Nephron progenitor cell (in vitro differentiated cells): ENCODE data around the gene RHOH.

Experiments
- DNase-seq: peaks from one replicate; pipeline ENCODE4 v3.0.0; 2021
- H3K27ac Mint-ChIP-seq: 2 replicates; pipeline ENCODE4 v1.8.0; 2021; ENCODE audit warnings: mild to moderate bottlenecking, moderate library complexity, mixed read lengths
- H3K27me3 Mint-ChIP-seq: 2 replicates; pipeline ENCODE4 v1.8.0; 2021; ENCODE audit warnings: mild to moderate bottlenecking, low read depth, mixed read lengths; ENCODE audit not compliant: poor library complexity
- H3K36me3 Mint-ChIP-seq: 2 replicates; pipeline ENCODE4 v1.8.0; 2021; ENCODE audit warnings: low read depth, mixed read lengths
- H3K4me1 Mint-ChIP-seq: 2 replicates; pipeline ENCODE4 v1.8.0; 2021; ENCODE audit warnings: mixed read lengths
- H3K4me3 Mint-ChIP-seq: 2 replicates; pipeline ENCODE4 v1.8.0; 2021; ENCODE audit warnings: mild to moderate bottlenecking, moderate library complexity, mixed read lengths
- H3K9me3 Mint-ChIP-seq: 2 replicates; pipeline ENCODE4 v1.8.0; 2021; ENCODE audit warnings: mild to moderate bottlenecking, moderate library complexity, mixed read lengths
- TF ChIP-seq, protein P1 (sequence below): fragments of 200-600 bp; sonication (generic); IDR thresholded peaks from 2 replicates; pipeline ENCODE4 v1.5.0; 2021; ENCODE audit warnings: antibody characterized with exemption

RHOH gene

DNA sequence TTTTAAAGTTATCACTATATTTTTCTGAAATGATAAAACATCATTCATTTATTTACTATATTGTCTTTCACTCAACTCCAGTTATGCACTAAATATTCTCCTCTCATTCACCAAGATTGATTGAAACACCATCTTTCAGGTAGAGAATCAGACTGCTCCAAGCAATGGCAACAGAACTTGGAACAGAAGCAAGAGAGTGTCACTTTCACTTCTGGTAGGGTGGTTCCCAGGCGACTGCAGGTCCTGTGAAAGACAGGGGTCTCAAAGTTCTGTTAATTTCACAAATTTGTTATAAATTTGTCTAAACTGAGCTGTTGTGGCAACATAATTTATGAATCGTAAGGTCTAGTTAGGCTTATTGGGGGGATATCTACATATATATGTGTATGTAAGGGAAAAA, 47.8 kb downstream of the RHOH start:
- Mint-ChIP-seq H3K9me3 (no peaks in the 10 kb centered on the region), H3K27ac (no peak overlapping the region), H3K4me3 (no peak overlapping the region)

DNA sequence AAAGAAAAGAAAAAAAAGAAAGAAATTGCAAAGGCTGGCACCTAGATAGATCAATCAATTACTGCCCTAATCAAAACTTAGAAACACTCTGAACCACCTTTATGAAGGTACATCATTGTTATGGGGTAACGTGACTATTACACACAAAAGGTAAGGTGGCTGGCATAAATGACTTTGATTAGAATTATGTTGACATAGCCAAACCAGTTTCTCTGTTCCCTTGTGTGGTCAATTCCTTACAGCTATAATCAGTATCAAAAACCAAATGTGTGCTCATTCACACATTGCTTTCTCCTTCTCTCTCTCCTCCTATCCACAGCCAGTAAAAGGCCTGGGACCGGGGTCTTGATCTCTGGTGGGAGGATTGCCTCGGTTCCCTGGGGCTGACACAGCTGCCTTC, 48.7 kb downstream of the RHOH start:
- Mint-ChIP-seq H3K9me3 (peaks cover under 1% of the 10 kb centered on the region), H3K36me3 (peaks cover 11% of the 10 kb centered on the region), H3K4me3 (no peak overlapping the region), H3K27ac (no peak overlapping the region), H3K27me3 (no peaks in the 10 kb centered on the region), H3K4me1 (peaks cover 13% of the 10 kb centered on the region)
- TF ChIP-seq, protein P1, sequence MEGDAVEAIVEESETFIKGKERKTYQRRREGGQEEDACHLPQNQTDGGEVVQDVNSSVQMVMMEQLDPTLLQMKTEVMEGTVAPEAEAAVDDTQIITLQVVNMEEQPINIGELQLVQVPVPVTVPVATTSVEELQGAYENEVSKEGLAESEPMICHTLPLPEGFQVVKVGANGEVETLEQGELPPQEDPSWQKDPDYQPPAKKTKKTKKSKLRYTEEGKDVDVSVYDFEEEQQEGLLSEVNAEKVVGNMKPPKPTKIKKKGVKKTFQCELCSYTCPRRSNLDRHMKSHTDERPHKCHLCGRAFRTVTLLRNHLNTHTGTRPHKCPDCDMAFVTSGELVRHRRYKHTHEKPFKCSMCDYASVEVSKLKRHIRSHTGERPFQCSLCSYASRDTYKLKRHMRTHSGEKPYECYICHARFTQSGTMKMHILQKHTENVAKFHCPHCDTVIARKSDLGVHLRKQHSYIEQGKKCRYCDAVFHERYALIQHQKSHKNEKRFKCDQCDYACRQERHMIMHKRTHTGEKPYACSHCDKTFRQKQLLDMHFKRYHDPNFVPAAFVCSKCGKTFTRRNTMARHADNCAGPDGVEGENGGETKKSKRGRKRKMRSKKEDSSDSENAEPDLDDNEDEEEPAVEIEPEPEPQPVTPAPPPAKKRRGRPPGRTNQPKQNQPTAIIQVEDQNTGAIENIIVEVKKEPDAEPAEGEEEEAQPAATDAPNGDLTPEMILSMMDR, result no peak
- no peak for DNase-seq

More for the DNA sequence above, 47.8 kb downstream of the RHOH start:
- Mint-ChIP-seq H3K4me1 (peaks cover 13% of the 10 kb centered on the region), H3K36me3 (peaks cover 11% of the 10 kb centered on the region), H3K27me3 (no peaks in the 10 kb centered on the region)
- no peak for DNase-seq
- TF ChIP-seq, protein P1, result no peak

DNA sequence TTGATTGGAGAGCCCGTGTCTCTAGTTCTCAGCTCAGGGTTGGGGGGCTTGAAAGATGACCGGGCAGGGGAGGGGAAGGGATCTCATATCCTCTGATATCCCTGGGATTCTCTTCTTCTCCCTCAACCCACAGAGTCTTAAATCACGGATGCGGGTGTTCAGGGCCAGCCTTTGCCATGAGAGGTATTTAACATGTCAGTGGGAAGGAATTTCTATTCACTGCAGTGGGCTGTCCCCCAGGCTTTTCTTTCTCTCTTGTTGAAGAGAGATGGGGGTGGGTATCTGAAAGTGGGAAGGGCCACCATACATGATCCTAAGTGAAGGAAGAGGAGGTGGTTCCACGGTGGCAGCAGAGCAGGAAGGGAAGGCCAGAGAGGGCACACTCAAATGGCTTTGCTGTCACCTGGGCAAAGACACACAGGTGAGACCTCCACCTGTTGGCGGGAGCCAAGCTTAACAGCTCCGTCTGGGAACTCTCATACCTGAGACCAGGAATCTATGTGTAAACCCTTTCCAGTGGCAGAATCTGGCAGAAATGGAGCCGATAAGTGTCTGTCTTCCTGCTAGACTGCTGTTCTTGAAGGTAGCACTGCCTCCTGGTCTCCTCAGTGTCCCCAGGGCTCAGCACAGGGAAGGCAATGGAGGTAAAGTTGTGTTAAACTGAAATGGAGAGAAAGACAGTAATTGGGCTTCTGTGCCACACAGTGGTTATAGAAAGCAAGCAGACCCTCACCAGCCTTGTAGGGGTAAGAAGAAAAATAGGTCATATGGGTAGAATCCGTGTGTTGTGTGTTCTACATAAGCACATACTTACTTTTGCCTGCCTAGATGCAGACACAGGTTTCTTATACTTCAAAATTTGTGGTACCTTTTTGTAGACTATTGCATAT, 49.4 kb downstream of the RHOH start:
- peaks cover 13% of the 10 kb centered on the region for H3K4me1 Mint-ChIP-seq
- H3K36me3 Mint-ChIP-seq, result peaks cover 11% of the 10 kb centered on the region
- no peak overlapping the region for H3K4me3 Mint-ChIP-seq
- H3K27me3 Mint-ChIP-seq, result no peaks in the 10 kb centered on the region
- TF ChIP-seq, protein P1, result no peak
- peaks cover 4% of the 10 kb centered on the region for H3K9me3 Mint-ChIP-seq
- no peak overlapping the region for H3K27ac Mint-ChIP-seq
- no peak for DNase-seq

DNA sequence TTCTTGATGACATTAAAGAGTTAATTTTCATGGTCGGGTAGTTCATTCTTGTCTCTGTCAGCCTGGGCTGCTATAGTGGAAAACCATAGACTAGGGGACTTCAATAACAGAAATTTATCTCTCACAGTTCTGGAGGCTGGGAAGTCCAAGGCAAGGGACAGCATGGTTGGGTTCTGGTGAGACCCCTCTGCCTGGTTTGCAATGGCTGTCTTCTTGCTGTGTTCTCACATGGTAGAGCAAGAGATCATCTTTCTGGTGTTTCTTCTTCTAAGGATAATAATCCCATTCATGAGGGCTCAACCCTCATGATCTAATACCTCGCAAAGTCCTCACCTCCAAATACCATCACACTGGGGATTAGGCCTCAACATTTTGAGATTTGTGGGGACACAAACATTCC, 50.1 kb downstream of the RHOH start:
- Mint-ChIP-seq H3K9me3 (peaks cover 11% of the 10 kb centered on the region), H3K27ac (no peak overlapping the region), H3K4me1 (peaks cover 13% of the 10 kb centered on the region), H3K36me3 (peaks cover 11% of the 10 kb centered on the region), H3K27me3 (no peaks in the 10 kb centered on the region), H3K4me3 (no peak overlapping the region)
- TF ChIP-seq, protein P1, result no peak
- DNase-seq, result no peak

DNA sequence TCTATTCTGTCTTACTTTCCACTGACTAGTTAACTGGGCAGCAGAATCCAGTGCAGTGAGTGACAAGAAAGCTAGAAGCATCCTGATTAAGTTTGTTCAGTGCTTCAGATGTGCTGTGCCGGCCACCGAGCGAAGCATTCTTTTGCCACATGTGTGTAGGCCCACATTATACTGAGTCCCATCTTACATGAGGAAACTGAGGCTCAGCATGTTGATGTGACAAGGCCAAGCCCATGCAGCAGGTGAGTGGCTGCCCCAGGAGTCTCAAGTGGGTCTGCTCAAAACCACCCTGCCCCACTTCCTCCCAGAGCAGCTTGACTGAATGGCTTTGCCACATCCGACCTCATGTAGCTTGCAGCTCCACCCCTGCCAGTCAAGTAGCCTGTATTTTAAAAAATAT, 50.5 kb downstream of the RHOH start:
- TF ChIP-seq, protein P1, result no peak
- H3K27ac Mint-ChIP-seq, result no peak overlapping the region
- no peak overlapping the region for H3K4me3 Mint-ChIP-seq
- H3K27me3 Mint-ChIP-seq, result no peaks in the 10 kb centered on the region
- peaks cover 13% of the 10 kb centered on the region for H3K4me1 Mint-ChIP-seq
- peaks cover 11% of the 10 kb centered on the region for H3K36me3 Mint-ChIP-seq
- H3K9me3 Mint-ChIP-seq, result peaks cover 11% of the 10 kb centered on the region
- no peak for DNase-seq

DNA sequence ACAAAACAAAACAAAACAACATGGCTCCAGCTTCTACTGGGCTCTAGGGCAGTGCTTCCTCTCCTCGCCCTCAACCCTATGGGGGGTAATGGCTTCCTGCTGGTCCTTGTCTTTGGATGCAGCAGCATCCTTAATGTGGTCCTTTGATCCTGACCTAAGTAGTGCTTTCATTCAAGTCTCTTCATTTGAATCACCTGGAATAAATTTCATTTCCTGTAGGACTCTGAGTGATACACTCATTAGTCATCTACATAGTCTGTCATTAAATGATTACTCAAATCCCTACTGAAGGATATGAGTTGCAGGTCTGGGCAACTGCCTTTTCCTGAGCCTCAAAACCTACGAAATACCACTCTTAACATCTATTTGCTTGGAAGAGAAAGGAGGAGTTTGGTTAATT, 54.5 kb downstream of the RHOH start:
- peaks cover 24% of the 10 kb centered on the region for H3K4me1 Mint-ChIP-seq
- H3K4me3 Mint-ChIP-seq, result no peak overlapping the region
- DNase-seq, result no peak
- peaks cover 4% of the 10 kb centered on the region for H3K27me3 Mint-ChIP-seq
- TF ChIP-seq, protein P1, result no peak
- H3K9me3 Mint-ChIP-seq, result peaks cover 11% of the 10 kb centered on the region
- H3K27ac Mint-ChIP-seq, result no peak overlapping the region
- H3K36me3 Mint-ChIP-seq, result peaks cover 2% of the 10 kb centered on the region
